ENCODE results near the gene GSTM3. TPM values are rescaled to one million over a fixed set of nuclear protein-coding genes. Genes with fewer than 3 reads are reported as not detected.

The GSTM3 gene
- total and polyA plus RNA-seq, 9 of the 15 experiments (the other 6 are each of a cell fraction or from before 2014, with no cell fraction given): 3.9 to 24.5 (median 9.4) TPM

GRCh38 chr1:109732390-109732881, 8.4 kb downstream of the GSTM3 start:
- Histone ChIP-seq H3K9me1 (ENCODE audit: control insufficient read depth, insufficient read depth, low read length) (no peaks in the 10 kb centered on the region), H3K4me2 (ENCODE audit: insufficient read depth, low read length) (no peak overlapping the region), H3K27ac (ENCODE audit: extremely low read depth, low read depth, low read length) (no peak overlapping the region), H3K27me3 (ENCODE audit: control insufficient read depth in 2 of 2, insufficient read depth in 2 of 2, low read length in 2 of 2) (peaks cover 3 to 19% of the 10 kb centered on the region in 2 experiments; a peak in 3 of 5 replicates), H3K36me3 (ENCODE audit: control insufficient read depth, insufficient read depth, low read length) (no peaks in the 10 kb centered on the region), H3K9me3 (replicated peaks; ENCODE audit: control insufficient read depth, insufficient read depth, low read depth, low read length) (no peaks in the 10 kb centered on the region), H3K4me1 (replicated peaks in 1 of 2; ENCODE audit: control insufficient read depth in 2 of 2, insufficient read depth in 2 of 2, low read length in 2 of 2) (no peaks in the 10 kb centered on the region), H3K4me3 (no peak overlapping the region), H4K20me1 (replicated peaks; ENCODE audit: control insufficient read depth, insufficient read depth, low read length) (no peaks in the 10 kb centered on the region), H3K79me2 (ENCODE audit: control insufficient read depth, insufficient read depth, low read length) (no peaks in the 10 kb centered on the region), H2AFZ (ENCODE audit: low read depth, low read length) (no peak overlapping the region), H3K9ac (ENCODE audit: insufficient read depth in 1 of 2, low read depth in 2 of 2, low read length in 2 of 2) (no peak overlapping the region)
- BruUV-seq (replicated peaks): no TSS peak
- in situ Hi-C loops (cut with MboI): no loop called here
- TF ChIP-seq COPS2 (conservative IDR thresholded peaks at IDR 0.05): no peak
- TF ChIP-seq SREBF2 (CRISPR knock-in tag; IDR thresholded peaks at IDR 0.05): no peak
- TF ChIP-seq ZNF184 (CRISPR knock-in tag; IDR thresholded peaks at IDR 0.05): no peak
- no peak for TF ChIP-seq RUNX1 (IDR thresholded peaks at IDR 0.05; ENCODE audit: low read depth)
- no peak for TF ChIP-seq ZNF696 (CRISPR knock-in tag; conservative IDR thresholded peaks at IDR 0.05)
- no peak for TF ChIP-seq ZNF780A (CRISPR knock-in tag; IDR thresholded peaks at IDR 0.05)
- no peak for TF ChIP-seq NFYB (IDR thresholded peaks at IDR 0.05; ENCODE audit: extremely low read depth, insufficient read length)
- no peak for TF ChIP-seq DDX20 (tag; IDR thresholded peaks at IDR 0.05; ENCODE audit: low read depth)
- no peak for TF ChIP-seq RBM17 (IDR thresholded peaks at IDR 0.05; ENCODE audit: borderline replicate concordance, low read depth, low read length)
- no peak for TF ChIP-seq IFI16 (CRISPR knock-in tag; IDR thresholded peaks at IDR 0.05)
- TF ChIP-seq FOXJ3 (CRISPR knock-in tag; IDR thresholded peaks at IDR 0.05): no peak
- TF ChIP-seq ZBTB8A (IDR thresholded peaks at IDR 0.05; ENCODE audit: partially characterized antibody): no peak
- no peak for TF ChIP-seq NCOR1 (IDR thresholded peaks at IDR 0.05)
- TF ChIP-seq MXD1 (CRISPR knock-in tag; IDR thresholded peaks at IDR 0.05; ENCODE audit: borderline replicate concordance, poor library complexity, severe bottlenecking): no peak
- no peak for TF ChIP-seq SNAPC5 (CRISPR knock-in tag; IDR thresholded peaks at IDR 0.05)
- TF ChIP-seq NR2C1 (IDR thresholded peaks at IDR 0.05): no peak
- TF ChIP-seq NR2C1 (tag; IDR thresholded peaks at IDR 0.05): no peak
- no peak for TF ChIP-seq OTX1 (CRISPR knock-in tag; IDR thresholded peaks at IDR 0.05)
- TF ChIP-seq CREB3L1 (IDR thresholded peaks at IDR 0.05; ENCODE audit: borderline replicate concordance, low read depth): no peak
- TF ChIP-seq PHB2 (IDR thresholded peaks at IDR 0.05; ENCODE audit: low read depth): no peak
- no peak for ATAC-seq
- no peak for FAIRE-seq
- WGBS (ENCODE audit: insufficient coverage, low coverage, missing lambda C conversion rate): 0% methylated on average over 3 of the region's 3 CpGs
- intact Hi-C loops (cut with micrococcal nuclease): no loop called here
- POLR2A ChIA-PET: no interaction called here
- DNase-seq (ENCODE audit: extremely low read depth in 1 of 4, low spot score in 3 of 4): no peak
- CTCF ChIA-PET (ENCODE audit: low intra/inter-chr PET ratio): no interaction called here
